Fibroblast of the aortic adventitia (primary cell): Measurements from ENCODE around the gene PSRC1. TPM values are rescaled to one million over a fixed set of nuclear protein-coding genes. Genes with fewer than 3 reads are reported as not detected.

Experiments used
- DNase-seq: peaks from one replicate; pipeline ENCODE4 v3.0.0-alpha.2; 2010; ENCODE audit warnings: low read depth
- H3K4me3 ChIP-seq: 2 replicates; pipeline ENCODE4 v1.5.1; 2011; ENCODE audit warnings: low read depth, mild to moderate bottlenecking, control low read depth, low read length, moderate library complexity
- CTCF ChIP-seq: IDR thresholded peaks from 2 replicates; pipeline ENCODE4 v1.5.1; 2011; ENCODE audit warnings: mild to moderate bottlenecking, low read length, control low read depth, inconsistent platforms; ENCODE audit not compliant: insufficient read depth
- total RNA-seq: library from RNA; depleted of rRNA; stranded (reverse); fragments of >200 nt; gene quantifications from 2 replicates; pipeline ENCODE4 v1.2.3, GENCODE V29; 2012; ENCODE audit warnings: low replicate concordance

The PSRC1 gene
- total RNA-seq, result 10.0 and 19.0 TPM in 2 replicates

- TF ChIP-seq CTCF, result peak; percentile 63
- H3K4me3 ChIP-seq, result peak within 1 kb of the TSS; percentile 76
- DNase-seq, result peak; percentile 95
Measured at GRCh38 chr1:109282952-109283747, at the start of gene PSRC1. Gene PSRC1 (minus strand): TSS chr1:109283145.

DNA sequence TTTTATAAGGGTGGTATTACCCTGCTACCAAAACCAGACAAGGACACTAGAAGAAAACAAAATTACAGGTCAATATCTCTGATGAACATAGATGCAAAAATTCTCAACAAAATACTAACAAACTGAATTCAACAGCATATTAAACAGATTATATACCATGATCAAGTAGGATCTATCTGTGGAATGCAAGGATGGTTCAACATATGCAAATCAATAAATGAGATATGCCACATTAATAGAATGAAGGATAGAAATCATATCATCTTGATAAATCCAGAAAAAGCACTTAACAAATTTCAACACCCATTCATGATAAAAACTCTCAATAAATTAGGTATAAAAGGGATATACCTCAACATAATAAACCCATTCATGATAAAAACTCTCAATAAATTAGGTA lies 48.2 kb upstream of the PSRC1 start:
- TF ChIP-seq CTCF, result no peak
- H3K4me3 ChIP-seq, result no peak overlapping the region
- DNase-seq, result no peak

DNA sequence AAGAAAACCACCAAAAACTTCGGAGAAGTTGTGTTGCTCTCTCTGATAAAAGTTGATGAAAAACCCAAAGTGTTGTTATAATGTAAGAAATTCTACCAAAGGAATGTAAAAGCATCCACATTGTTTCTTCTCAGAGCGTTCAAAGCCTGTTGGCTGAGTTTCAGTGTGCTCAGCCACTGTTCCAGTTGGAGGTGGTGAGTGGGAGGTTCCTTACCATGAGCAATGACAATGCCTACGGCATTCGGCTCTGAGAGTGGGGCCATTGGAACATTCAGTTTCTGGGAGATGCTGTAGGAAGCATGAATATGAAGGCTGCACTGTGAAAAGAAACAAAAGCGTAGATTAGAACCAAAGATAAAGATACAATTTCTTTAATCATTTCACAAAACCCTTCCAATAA lies 44.3 kb upstream of the PSRC1 start:
- DNase-seq, result no peak
- H3K4me3 ChIP-seq, result no peak overlapping the region
- no peak for TF ChIP-seq CTCF

DNA sequence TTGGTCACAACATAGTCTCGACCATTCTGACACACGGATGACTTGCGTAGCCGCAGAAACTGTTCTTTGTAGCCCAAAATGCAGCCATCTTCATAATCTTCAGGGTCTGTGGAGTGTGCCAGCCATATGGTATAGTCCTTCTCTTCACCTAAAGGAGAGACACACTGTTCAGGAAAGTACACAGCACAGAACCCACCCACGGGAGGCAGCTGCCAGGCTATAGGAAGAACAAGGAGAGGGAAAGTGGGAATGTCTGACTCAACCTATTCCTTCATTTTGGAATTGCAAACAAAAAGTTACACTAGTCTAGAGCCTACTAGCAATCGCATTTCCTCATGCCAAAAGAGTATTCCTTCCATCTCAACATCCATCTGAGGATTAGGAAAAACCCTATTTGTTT lies 40.0 kb upstream of the PSRC1 start:
- no peak for TF ChIP-seq CTCF
- no peak for DNase-seq
- H3K4me3 ChIP-seq, result no peak overlapping the region

DNA sequence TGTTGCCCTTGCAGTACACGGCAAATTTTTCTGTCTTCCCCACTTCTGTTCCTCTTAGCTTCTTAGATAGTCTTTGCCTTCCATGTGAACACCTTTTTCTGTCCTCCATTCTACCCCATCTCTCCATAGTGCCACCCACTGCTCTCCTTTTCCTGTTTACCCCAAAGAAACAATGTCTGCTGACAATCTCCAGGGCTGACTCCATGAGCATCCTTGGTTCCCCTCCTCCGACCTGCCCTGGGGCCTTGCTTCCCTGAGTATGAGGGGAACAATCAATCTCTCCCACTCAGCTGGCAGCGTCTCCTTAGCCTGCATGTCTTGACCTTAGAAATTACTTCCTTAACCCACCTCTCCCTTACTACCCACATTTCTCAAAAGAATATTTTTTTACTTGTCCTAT lies 36.2 kb upstream of the PSRC1 start:
- no peak for TF ChIP-seq CTCF
- DNase-seq, result no peak
- no peak overlapping the region for H3K4me3 ChIP-seq

- no peak for DNase-seq
- no peak overlapping the region for H3K4me3 ChIP-seq
- TF ChIP-seq CTCF, result no peak
Measured at GRCh38 chr1:109316506-109316905, 33.6 kb upstream of the PSRC1 start.

DNA sequence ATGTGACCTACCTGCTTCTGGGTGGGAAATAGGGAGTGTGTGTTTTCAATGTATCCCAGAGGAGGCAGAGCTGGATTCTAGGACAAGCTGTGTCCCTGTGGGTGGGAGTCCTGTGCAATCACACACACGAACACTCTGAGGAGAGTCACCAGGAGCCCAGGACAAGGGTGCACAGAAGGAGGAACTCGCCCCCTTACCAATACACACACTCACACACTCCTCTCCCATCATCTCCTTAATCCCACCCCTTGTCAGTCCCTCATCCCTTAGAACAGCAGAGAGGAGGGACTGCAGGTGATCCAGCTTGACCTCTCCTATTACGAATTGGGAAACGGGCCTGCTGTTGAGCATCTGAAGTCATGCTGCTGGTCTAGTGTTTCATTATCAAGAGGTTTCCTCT lies 32.3 kb upstream of the PSRC1 start:
- no peak overlapping the region for H3K4me3 ChIP-seq
- no peak for TF ChIP-seq CTCF
- no peak for DNase-seq
